Endothelial cell (in vitro differentiated cells): ENCODE measurements around the gene CA5A. TPM values are rescaled to one million over a fixed set of nuclear protein-coding genes. Genes with fewer than 3 reads are reported as not detected.
A peak's percentile ranks its signal among the peaks of the same experiment; 100 is the strongest.

ENCODE experiments used
- DNase-seq: peaks from one replicate; pipeline ENCODE4 v3.0.0; 2021; ENCODE audit warnings: low spot score
- H3K27ac Mint-ChIP-seq: one replicate; pipeline ENCODE4 v1.8.0; 2021; ENCODE audit warnings: mixed read lengths, inconsistent platforms; ENCODE audit not compliant: unreplicated experiment
- H3K27me3 Mint-ChIP-seq: one replicate; pipeline ENCODE4 v1.8.0; 2021; ENCODE audit warnings: mild to moderate bottlenecking, moderate library complexity, mixed read lengths, inconsistent platforms; ENCODE audit not compliant: unreplicated experiment
- H3K36me3 Mint-ChIP-seq: one replicate; pipeline ENCODE4 v1.8.0; 2021; ENCODE audit warnings: mild to moderate bottlenecking, low read depth, mixed read lengths, inconsistent platforms; ENCODE audit not compliant: unreplicated experiment
- H3K4me1 Mint-ChIP-seq: one replicate; pipeline ENCODE4 v1.8.0; 2021; ENCODE audit warnings: mild to moderate bottlenecking, mixed read lengths, inconsistent platforms; ENCODE audit not compliant: unreplicated experiment
- H3K4me3 Mint-ChIP-seq: one replicate; pipeline ENCODE4 v1.8.0; 2021; ENCODE audit warnings: mild to moderate bottlenecking, mixed read lengths, inconsistent platforms; ENCODE audit not compliant: unreplicated experiment
- H3K9me3 Mint-ChIP-seq: one replicate; pipeline ENCODE4 v1.8.0; 2021; ENCODE audit warnings: mixed read lengths, inconsistent platforms; ENCODE audit not compliant: unreplicated experiment
- CTCF ChIP-seq: fragments of 200-600 bp; sonication (generic); IDR thresholded peaks from one replicate; pipeline ENCODE4 v1.5.0; 2021; ENCODE audit warnings: antibody characterized with exemption; ENCODE audit not compliant: unreplicated experiment
- total RNA-seq: library from RNA; stranded (reverse); fragmentation: NEBNext Ultra II Directional; extraction: Animal tissue kit (Norgen Biotek cat#: 25700); gene quantifications from one replicate; pipeline ENCODE4 v1.2.1, GENCODE V29; 2021; ENCODE audit not compliant: unreplicated experiment

The CA5A gene
- total RNA-seq, 1 donor from 2014 or later = not detected

GRCh38 chr16:87954826-87955225 is 18.5 kb upstream of the CA5A start:
- H3K9me3 Mint-ChIP-seq = no peaks in the 10 kb centered on the region

GRCh38 chr16:87954361-87954760 is 18.0 kb upstream of the CA5A start:
- peak overlapping the region; percentile 97 for H3K4me3 Mint-ChIP-seq
- no peak for TF ChIP-seq CTCF
- H3K4me1 Mint-ChIP-seq = peaks cover 55% of the 10 kb centered on the region
- no peak for DNase-seq
- peaks cover 19% of the 10 kb centered on the region for H3K36me3 Mint-ChIP-seq
- no peaks in the 10 kb centered on the region for H3K9me3 Mint-ChIP-seq
- H3K27ac Mint-ChIP-seq = peak overlapping the region; percentile 97
- no peaks in the 10 kb centered on the region for H3K27me3 Mint-ChIP-seq

More at GRCh38 chr16:87954826-87955225, 18.5 kb upstream of the CA5A start:
- no peak for DNase-seq
- Mint-ChIP-seq H3K4me3 (no peak overlapping the region), H3K36me3 (peaks cover 19% of the 10 kb centered on the region), H3K27ac (peak overlapping the region; percentile 97), H3K4me1 (peaks cover 55% of the 10 kb centered on the region), H3K27me3 (no peaks in the 10 kb centered on the region)
- TF ChIP-seq CTCF = no peak

- Mint-ChIP-seq H3K27me3 (no peaks in the 10 kb centered on the region), H3K36me3 (peaks cover 19% of the 10 kb centered on the region), H3K4me1 (peaks cover 55% of the 10 kb centered on the region), H3K9me3 (no peaks in the 10 kb centered on the region), H3K27ac (peak overlapping the region; percentile 97), H3K4me3 (peak overlapping the region; percentile 97)
- no peak for TF ChIP-seq CTCF
- DNase-seq = no peak
Measured at GRCh38 chr16:87953308-87954215, 17.2 kb upstream of the CA5A start.

GRCh38 chr16:87952751-87953150 is 16.4 kb upstream of the CA5A start:
- H3K36me3 Mint-ChIP-seq = peaks cover 15% of the 10 kb centered on the region

More at GRCh38 chr16:87952751-87953150, 16.4 kb upstream of the CA5A start:
- H3K4me3 Mint-ChIP-seq = peak overlapping the region; percentile 97
- no peak for TF ChIP-seq CTCF
- no peaks in the 10 kb centered on the region for H3K9me3 Mint-ChIP-seq
- no peak for DNase-seq
- H3K4me1 Mint-ChIP-seq = peaks cover 53% of the 10 kb centered on the region
- H3K27ac Mint-ChIP-seq = peak overlapping the region; percentile 97
- no peaks in the 10 kb centered on the region for H3K27me3 Mint-ChIP-seq
